IMR-90 (cell line): Measurements from ENCODE around the gene SHISA3. TPM values are rescaled to one million over a fixed set of nuclear protein-coding genes. Genes with fewer than 3 reads are reported as not detected.

ENCODE experiments used
- ATAC-seq: fragments of 200-7000 bp; cut with Tn5 transposase; 2 replicates; pipeline ENCODE4 v1.9.1; 2020; ENCODE audit warnings: low read depth, mild to moderate bottlenecking, moderate library complexity
- BruUV-seq: library from RNA; stranded (reverse); fragments of 400-500 nt; replicated peaks from 2 replicates; lab custom pipeline; 2021; lab: Mats Ljungman, UMichigan
- CTCF ChIA-PET: fragments of 300-600 bp; formaldehyde crosslinking; extraction: SDS; loops from one replicate; lab custom pipeline; 2021; ENCODE audit warnings: antibody characterized with exemption; lab: Yijun Ruan, JAX
- POLR2A ChIA-PET: fragments of 300-600 bp; sonication (Branson Sonifier 250); formaldehyde crosslinking; loops from one replicate; lab custom pipeline; 2022; ENCODE audit warnings: antibody characterized with exemption; ENCODE audit not compliant: unreplicated experiment; lab: Charles Lee
- DNase-seq: peaks from one replicate; pipeline ENCODE4 v3.0.0; 2013
- H2AFZ ChIP-seq: replicated peaks from 2 replicates; pipeline ENCODE3; 2013; ENCODE audit warnings: low read length, mild to moderate bottlenecking; ENCODE audit not compliant: poor library complexity
- H2AK5ac ChIP-seq: 2 replicates; pipeline ENCODE4 v1.6.1; 2013; ENCODE audit warnings: low read depth, low read length, inconsistent platforms
- H2AK9ac ChIP-seq: replicated peaks from 2 replicates; pipeline ENCODE3; 2013; ENCODE audit warnings: mild to moderate bottlenecking, low read depth, low read length, moderate library complexity; ENCODE audit not compliant: poor library complexity
- H2BK120ac ChIP-seq: 2 replicates; pipeline ENCODE4 v1.6.1; 2013; ENCODE audit warnings: low read depth, low read length, inconsistent platforms
- H2BK15ac ChIP-seq: 3 replicates; pipeline ENCODE4 v1.6.1; 2013; ENCODE audit warnings: low read depth, low read length, inconsistent platforms
- H2BK20ac ChIP-seq: 2 replicates; pipeline ENCODE4 v1.6.1; 2013; ENCODE audit warnings: low read depth, mild to moderate bottlenecking, inconsistent platforms, low read length, moderate library complexity
- H2BK5ac ChIP-seq: 2 replicates; pipeline ENCODE4 v1.6.1; 2013; ENCODE audit warnings: mild to moderate bottlenecking, low read depth, low read length, inconsistent platforms; ENCODE audit not compliant: poor library complexity, severe bottlenecking
- H3K14ac ChIP-seq: replicated peaks from 2 replicates; pipeline ENCODE4 v1.6.1; 2013; ENCODE audit warnings: low read depth, low read length, inconsistent platforms
- H3K18ac ChIP-seq: 2 replicates; pipeline ENCODE4 v1.6.1; 2013; ENCODE audit warnings: low read depth, low read length, control low read depth
- H3K23ac ChIP-seq: 2 replicates; pipeline ENCODE4 v1.6.1; 2013; ENCODE audit warnings: low read depth, low read length, inconsistent platforms
- H3K27ac ChIP-seq: 2 replicates; pipeline ENCODE4 v1.5.1; 2013; ENCODE audit warnings: mild to moderate bottlenecking, control low read depth, low read length; ENCODE audit not compliant: insufficient read depth
- H3K27me3 ChIP-seq: 2 replicates; pipeline ENCODE4 v1.6.1; 2013; ENCODE audit warnings: low read length; ENCODE audit not compliant: control insufficient read depth, insufficient read depth
- H3K36me3 ChIP-seq: 2 replicates; pipeline ENCODE4 v1.6.1; 2013; ENCODE audit warnings: low read length, mixed read lengths; ENCODE audit not compliant: control insufficient read depth, insufficient read depth
- H3K4ac ChIP-seq: 2 replicates; pipeline ENCODE4 v1.6.1; 2013; ENCODE audit warnings: low read depth, low read length, inconsistent platforms
- H3K4me1 ChIP-seq: 2 replicates; pipeline ENCODE4 v1.6.1; 2013; ENCODE audit warnings: low read length, mixed read lengths; ENCODE audit not compliant: control insufficient read depth, insufficient read depth
- H3K4me2 ChIP-seq: 2 replicates; pipeline ENCODE4 v1.6.1; 2013; ENCODE audit warnings: low read depth, mild to moderate bottlenecking, control low read depth, low read length, moderate library complexity
- H3K4me3 ChIP-seq: 2 replicates; pipeline ENCODE4 v1.5.1; 2013; ENCODE audit warnings: low read depth, mild to moderate bottlenecking, control low read depth, low read length, moderate library complexity; ENCODE audit not compliant: insufficient read depth
- H3K56ac ChIP-seq: 2 replicates; pipeline ENCODE4 v1.6.1; 2013; ENCODE audit warnings: low read length, inconsistent platforms; ENCODE audit not compliant: insufficient read depth; ENCODE audit errors: extremely low read depth
- H3K79me1 ChIP-seq, 2 experiments: 2 replicates each; pipeline ENCODE4 v1.6.1; 2013; ENCODE audit warnings: low read length in 2 of 2, inconsistent platforms in 1 of 2, low read depth in 1 of 2
- H3K9ac ChIP-seq: 2 replicates; pipeline ENCODE4 v1.6.1; 2013; ENCODE audit warnings: low read depth, low read length, control low read depth
- H3K9me1 ChIP-seq: 2 replicates; pipeline ENCODE4 v1.6.1; 2013; ENCODE audit warnings: low read length, inconsistent platforms; ENCODE audit not compliant: insufficient read depth
- H3K9me3 ChIP-seq: 2 replicates; pipeline ENCODE4 v1.6.1; 2013; ENCODE audit warnings: low read length; ENCODE audit not compliant: control insufficient read depth, insufficient read depth
- H4K20me1 ChIP-seq: 2 replicates; pipeline ENCODE4 v1.6.1; 2013; ENCODE audit warnings: low read length, inconsistent platforms; ENCODE audit not compliant: insufficient read depth
- H4K5ac ChIP-seq: 2 replicates; pipeline ENCODE4 v1.6.1; 2013; ENCODE audit warnings: mild to moderate bottlenecking, low read depth, low read length, control low read depth
- H4K8ac ChIP-seq, 2 experiments: 2 replicates each; pipeline ENCODE4 v1.6.1; 2013; ENCODE audit warnings: low read depth in 2 of 2, low read length in 2 of 2, control low read depth in 1 of 2, inconsistent platforms in 1 of 2
- H4K91ac ChIP-seq: 2 replicates; pipeline ENCODE4 v1.6.1; 2013; ENCODE audit warnings: low read depth, low read length, inconsistent platforms; ENCODE audit not compliant: insufficient read depth
- CEBPB ChIP-seq: IDR thresholded peaks from 2 replicates; pipeline ENCODE4 v1.6.1; 2012; ENCODE audit warnings: low read depth, low read length, improper control_type of control experiment
- MAFK ChIP-seq: IDR thresholded peaks from 2 replicates; pipeline ENCODE4 v1.6.1; 2012; ENCODE audit warnings: low read depth, low read length, improper control_type of control experiment
- MAZ ChIP-seq: IDR thresholded peaks from 2 replicates; pipeline ENCODE4 v1.6.1; 2012; ENCODE audit warnings: low read depth, mild to moderate bottlenecking, low read length, improper control_type of control experiment, moderate library complexity, borderline replicate concordance
- MXI1 ChIP-seq: IDR thresholded peaks from 2 replicates; pipeline ENCODE4 v1.6.1; 2012; ENCODE audit warnings: low read depth, mild to moderate bottlenecking, low read length, moderate library complexity, borderline replicate concordance
- WGBS, 2 experiments: methylation state at CpG; one replicate each; pipeline versions ENCODE4 v1.1.5 to v1.1.7; 2013; ENCODE audit warnings: missing lambda C conversion rate in 2 of 2; ENCODE audit not compliant: insufficient read length in 1 of 2; ENCODE audit errors: extremely low coverage in 2 of 2; 5-methylcytosine and 5-hydroxymethylcytosine counted together
- dilution Hi-C: fragments of 300-500 bp; cut with HindIII; formaldehyde crosslinking; loops from one replicate; pipeline ENCODE4 v1.14.3; 2018; ENCODE audit warnings: low sequenced_read_pairs; ENCODE audit not compliant: unreplicated experiment
- in situ Hi-C: fragments of 300-500 bp; cut with MboI; formaldehyde crosslinking; loops from 3 replicates; pipeline ENCODE4 v1.14.3; 2019; ENCODE audit warnings: low sequenced_read_pairs, inconsistent platforms, mixed read lengths
- intact Hi-C: fragments of 100-400 bp; cut with micrococcal nuclease; formaldehyde crosslinking; loops from 2 replicates; pipeline ENCODE4 v1.10.0; 2022
- polyA plus RNA-seq, 3 experiments: library from polyadenylated mRNA; depleted of rRNA; stranded (reverse); fragments of >200 nt; gene quantifications; 2 replicates each; pipeline ENCODE4 v1.2.3, GENCODE V29; 2012; ENCODE audit warnings: low replicate concordance in 1 of 3
- total RNA-seq: library from RNA; depleted of rRNA; stranded (reverse); fragments of >200 nt; gene quantifications from 2 replicates; pipeline ENCODE4 v1.2.3, GENCODE V29; 2012
- TF ChIP-seq, protein P1 (sequence below): conservative IDR thresholded peaks from 2 replicates; pipeline ENCODE4 v1.5.1; 2012; ENCODE audit warnings: mild to moderate bottlenecking, low read depth, low read length, improper control_type of control experiment
- TF ChIP-seq, protein P2 (sequence below): fragments of 150-350 bp; IDR thresholded peaks from 2 replicates; pipeline ENCODE4 v1.6.1; 2017; ENCODE audit warnings: mild to moderate bottlenecking, antibody characterized with exemption, low read length, low read depth

The SHISA3 gene
- total and polyA plus RNA-seq, 2 of the 4 experiments (the other 2 are of a cell fraction), result 0.18 to 0.77 TPM

DNA sequence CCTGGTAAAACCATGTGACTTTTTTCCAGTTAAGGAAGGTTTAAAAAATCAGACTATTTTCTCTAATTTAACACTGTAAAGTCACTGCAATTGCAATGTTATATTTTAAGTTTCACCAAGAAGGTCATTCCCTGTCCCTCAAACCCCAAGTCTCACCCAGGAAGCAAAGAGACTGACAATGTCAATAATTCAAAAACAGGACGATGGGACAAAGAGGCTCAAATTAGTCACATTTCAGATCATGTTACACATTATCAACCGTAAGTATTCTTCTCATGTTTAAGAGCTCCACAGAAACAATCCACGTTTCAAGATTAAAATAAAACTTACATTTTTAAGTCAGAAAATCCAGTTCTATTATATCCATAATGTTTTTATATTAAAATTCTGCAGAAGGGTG lies 13.2 kb downstream of the SHISA3 start:
- Histone ChIP-seq H2AK5ac (peak overlapping the region; percentile 23; the same call in 1 of the 2 replicates), H3K18ac (no peak overlapping the region; the same call in 1 of the 2 replicates), H3K79me1 (no peaks in the 10 kb centered on the region), H4K8ac (no peak overlapping the region; a peak in 1 of 4 replicates), H3K27ac (no peak overlapping the region), H4K20me1 (no peaks in the 10 kb centered on the region), H4K91ac (no peak overlapping the region), H3K23ac (no peak overlapping the region), H3K4ac (peak overlapping the region; percentile 58; the same call in 1 of the 2 replicates), H3K9ac (no peak overlapping the region), H2AFZ (no peak overlapping the region), H3K56ac (no peak overlapping the region), H2AK9ac (no peak overlapping the region), H3K4me3 (no peak overlapping the region), H2BK5ac (no peak overlapping the region), H4K5ac (no peak overlapping the region), H3K27me3 (no peaks in the 10 kb centered on the region), H2BK15ac (no peak overlapping the region), H2BK120ac (peak overlapping the region; percentile 53; the same call in 1 of the 2 replicates), H2BK20ac (peak overlapping the region; percentile 48; the same call in 1 of the 2 replicates), H3K4me1 (peaks cover 6% of the 10 kb centered on the region), H3K14ac (no peak overlapping the region), H3K9me3 (no peaks in the 10 kb centered on the region), H3K4me2 (no peak overlapping the region), H3K9me1 (peaks cover 3% of the 10 kb centered on the region), H3K36me3 (no peaks in the 10 kb centered on the region)
- intact Hi-C loops (loop anchor here (10.0 kb wide), 1 partner anchor 74 kb away; no protein-coding TSS in a partner anchor), dilution Hi-C loops (no loop called here), in situ Hi-C loops (no loop called here)
- CTCF ChIA-PET, result interaction anchor here (1.1 to 1.2 kb wide), 2 partner anchors 11 to 12 kb away, joined by 3 to 4 read pairs; no protein-coding TSS in a partner anchor
- no peak for ATAC-seq
- TF ChIP-seq CEBPB, result no peak
- TF ChIP-seq, protein P1, sequence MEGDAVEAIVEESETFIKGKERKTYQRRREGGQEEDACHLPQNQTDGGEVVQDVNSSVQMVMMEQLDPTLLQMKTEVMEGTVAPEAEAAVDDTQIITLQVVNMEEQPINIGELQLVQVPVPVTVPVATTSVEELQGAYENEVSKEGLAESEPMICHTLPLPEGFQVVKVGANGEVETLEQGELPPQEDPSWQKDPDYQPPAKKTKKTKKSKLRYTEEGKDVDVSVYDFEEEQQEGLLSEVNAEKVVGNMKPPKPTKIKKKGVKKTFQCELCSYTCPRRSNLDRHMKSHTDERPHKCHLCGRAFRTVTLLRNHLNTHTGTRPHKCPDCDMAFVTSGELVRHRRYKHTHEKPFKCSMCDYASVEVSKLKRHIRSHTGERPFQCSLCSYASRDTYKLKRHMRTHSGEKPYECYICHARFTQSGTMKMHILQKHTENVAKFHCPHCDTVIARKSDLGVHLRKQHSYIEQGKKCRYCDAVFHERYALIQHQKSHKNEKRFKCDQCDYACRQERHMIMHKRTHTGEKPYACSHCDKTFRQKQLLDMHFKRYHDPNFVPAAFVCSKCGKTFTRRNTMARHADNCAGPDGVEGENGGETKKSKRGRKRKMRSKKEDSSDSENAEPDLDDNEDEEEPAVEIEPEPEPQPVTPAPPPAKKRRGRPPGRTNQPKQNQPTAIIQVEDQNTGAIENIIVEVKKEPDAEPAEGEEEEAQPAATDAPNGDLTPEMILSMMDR, result no peak
- no peak for TF ChIP-seq MXI1
- no peak for TF ChIP-seq MAZ
- no peak for TF ChIP-seq MAFK
- TF ChIP-seq, protein P2, sequence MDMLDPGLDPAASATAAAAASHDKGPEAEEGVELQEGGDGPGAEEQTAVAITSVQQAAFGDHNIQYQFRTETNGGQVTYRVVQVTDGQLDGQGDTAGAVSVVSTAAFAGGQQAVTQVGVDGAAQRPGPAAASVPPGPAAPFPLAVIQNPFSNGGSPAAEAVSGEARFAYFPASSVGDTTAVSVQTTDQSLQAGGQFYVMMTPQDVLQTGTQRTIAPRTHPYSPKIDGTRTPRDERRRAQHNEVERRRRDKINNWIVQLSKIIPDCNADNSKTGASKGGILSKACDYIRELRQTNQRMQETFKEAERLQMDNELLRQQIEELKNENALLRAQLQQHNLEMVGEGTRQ, result no peak
- POLR2A ChIA-PET, result no interaction called here
- no peak for DNase-seq
- BruUV-seq, result no TSS peak
- no CpG with 5 or more reads among the region's 3 CpGs for WGBS, 2 experiments
